Gastroesophageal sphincter (tissue), 3 donors: ENCODE data around the gene FBXW10B.
"Not testable (repeated sequence)": the region's sequence is repeated elsewhere in the genome, so short reads cannot be mapped to it uniquely, and the experiment has no call there.

Experiments used
- CTCF ChIP-seq, 4 experiments: fragments of 200-600 bp in 2 of 4; fragments of 450-650 bp in 2 of 4; sonication (generic) in 1 of 4; IDR thresholded peaks; one replicate each; pipeline ENCODE4 v1.5.1; 2017 to 2019; ENCODE audit warnings: antibody characterized with exemption in 4 of 4, mild to moderate bottlenecking in 2 of 4, moderate library complexity in 2 of 4
- POLR2A ChIP-seq, 2 donors: fragments of 450-650 bp; IDR thresholded peaks; one replicate each; pipeline ENCODE4 v1.6.1; 2017; ENCODE audit warnings: antibody characterized with exemption in 2 of 2, mild to moderate bottlenecking in 2 of 2, moderate library complexity in 1 of 2
- POLR2AphosphoS5 ChIP-seq: sonication (generic); formaldehyde crosslinking; IDR thresholded peaks from one replicate; pipeline ENCODE4 v1.6.1; 2017; ENCODE audit warnings: antibody characterized with exemption

GRCh38 chr17:15613111-15613510 is 6.4 kb downstream of the FBXW10B start:
- TF ChIP-seq CTCF (IDR thresholded peaks at IDR 0.05); POLR2A (IDR thresholded peaks at IDR 0.05); POLR2AphosphoS5: not testable (repeated sequence)
